ENCODE data around the gene SLAMF8.

SLAMF8 gene

DNA sequence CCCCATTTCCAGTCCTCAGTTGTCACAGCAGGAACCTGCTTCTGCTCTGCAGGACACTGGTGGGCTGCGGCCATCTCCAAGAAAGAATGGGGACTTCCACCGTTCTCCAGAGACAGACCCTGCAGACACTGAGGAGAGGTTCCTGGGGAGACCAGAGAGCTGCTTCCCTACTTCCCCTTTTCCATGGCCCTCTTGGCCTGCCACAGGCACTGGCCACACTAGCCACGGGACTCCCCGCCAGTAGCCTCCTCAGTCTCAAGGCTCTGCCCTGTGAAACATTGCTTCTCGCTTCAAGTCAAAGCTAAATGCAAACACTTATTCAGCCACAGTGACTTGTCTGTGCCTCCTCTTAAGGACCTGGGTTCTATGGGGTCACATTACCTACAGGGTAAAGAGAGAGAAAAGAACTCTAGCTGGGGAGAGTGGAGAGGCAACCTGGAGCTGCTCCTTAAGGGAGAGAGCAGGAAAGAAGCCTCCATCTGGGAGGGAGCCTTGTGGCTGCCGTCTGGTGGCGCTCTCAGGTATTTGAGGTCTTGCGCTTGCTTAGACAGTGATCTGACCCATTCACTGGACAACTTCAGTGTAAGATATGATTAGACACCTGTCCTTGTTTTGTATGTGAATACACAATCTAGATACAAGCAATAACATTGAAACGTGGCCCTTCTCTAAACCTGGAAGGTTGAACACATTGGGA is 5.4 kb upstream of the SLAMF8 start:
- no peak for DNase-seq

DNA sequence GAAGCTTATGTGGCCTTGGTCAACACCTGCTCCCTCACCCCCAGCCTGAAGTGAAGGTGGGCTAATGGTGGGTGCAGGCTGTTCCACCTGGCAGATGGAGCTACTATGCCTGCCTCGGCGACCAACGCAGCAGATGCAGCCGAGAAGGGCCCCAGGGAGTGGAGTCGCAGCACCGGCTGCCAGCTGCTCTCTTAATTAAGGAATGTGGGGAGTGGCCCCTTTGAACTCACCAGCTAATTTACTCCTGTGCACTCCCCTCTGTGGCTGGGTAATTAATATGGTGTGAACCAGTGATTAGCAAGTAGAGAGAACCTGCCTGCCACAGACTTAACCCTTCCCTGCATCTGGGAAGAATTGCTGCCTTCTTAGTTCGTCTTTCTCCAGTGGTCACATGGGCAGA is 3.3 kb upstream of the SLAMF8 start:
- DNase-seq = no peak

DNA sequence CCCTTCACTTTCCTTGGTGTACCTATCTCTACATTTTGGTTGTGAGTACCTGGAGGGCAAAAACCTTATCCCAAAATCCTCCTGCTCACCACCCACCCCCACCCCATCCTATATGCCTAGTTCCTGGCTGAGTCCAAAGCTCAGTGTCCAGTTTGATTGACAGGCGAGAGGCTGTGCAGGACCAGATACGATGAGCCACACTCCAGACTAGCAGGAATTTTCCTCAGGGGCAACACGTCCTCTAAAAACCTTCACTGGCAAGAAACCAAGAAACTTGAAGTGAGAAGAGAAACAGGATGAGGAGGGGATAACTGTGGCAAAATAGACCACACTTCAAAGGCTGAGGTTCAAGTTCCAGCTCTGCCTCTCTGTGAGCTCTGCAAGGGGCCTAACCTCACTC is 1.1 kb upstream of the SLAMF8 start:
- no peak for DNase-seq

DNA sequence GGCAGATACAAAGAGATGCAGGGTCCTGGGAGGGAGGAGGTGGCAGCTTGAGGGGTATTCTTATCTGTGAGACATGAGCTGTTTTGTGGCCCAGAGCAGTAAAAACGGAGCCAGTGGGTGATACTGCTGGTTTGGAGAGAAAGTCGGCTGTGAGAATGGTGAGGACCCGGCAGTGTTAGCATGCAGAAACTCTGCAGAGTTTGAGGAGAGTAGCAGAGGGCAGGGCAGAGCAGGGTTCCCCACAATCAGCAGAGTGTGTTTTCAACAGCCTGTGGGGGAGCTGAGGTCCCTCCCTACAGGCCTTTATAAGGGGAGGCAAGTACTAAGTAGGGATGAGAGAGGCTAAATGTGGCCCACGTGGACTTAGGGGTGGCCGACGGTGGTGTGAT is 423 bp downstream of the SLAMF8 start:
- no peak for DNase-seq

DNA sequence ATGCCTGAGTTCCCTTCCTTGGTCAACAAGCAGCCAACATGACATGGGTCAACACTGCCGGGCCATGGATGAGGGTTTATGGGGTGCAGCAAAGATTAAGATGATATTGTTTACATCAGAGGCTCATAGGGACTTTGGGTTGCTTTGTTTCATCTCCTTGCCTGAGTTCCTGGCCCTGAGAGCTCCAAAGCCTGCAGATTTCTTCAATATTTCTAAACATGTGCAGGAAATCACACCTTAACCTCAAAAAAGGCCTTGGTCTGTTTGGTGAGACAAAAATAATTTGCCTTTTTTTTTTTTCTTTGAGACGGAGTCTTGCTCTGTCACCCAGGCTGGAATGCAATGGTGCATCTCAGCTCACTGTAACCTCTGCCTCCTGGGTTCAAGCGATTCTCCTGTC is 876 bp downstream of the SLAMF8 start:
- no peak for DNase-seq

DNA sequence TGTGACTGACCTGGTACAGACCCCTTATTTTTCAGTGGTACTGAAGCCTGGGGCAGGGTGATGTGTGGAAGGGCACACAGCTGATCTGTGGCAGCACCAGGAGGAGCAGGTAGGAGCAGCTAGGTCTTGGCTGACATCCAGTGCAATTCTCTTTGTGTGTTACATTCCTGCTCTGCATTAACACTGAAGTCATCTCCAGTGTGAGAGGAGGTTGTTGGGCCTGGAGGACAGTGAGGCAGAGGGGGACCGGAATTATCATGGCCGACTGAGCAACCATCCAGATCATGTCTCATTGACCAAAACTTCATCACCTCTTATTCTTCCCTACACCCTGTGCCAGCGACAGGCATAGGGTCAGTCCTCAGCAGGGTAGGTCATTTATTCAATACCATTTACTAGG is 1.5 kb downstream of the SLAMF8 start:
- no peak for DNase-seq

DNA sequence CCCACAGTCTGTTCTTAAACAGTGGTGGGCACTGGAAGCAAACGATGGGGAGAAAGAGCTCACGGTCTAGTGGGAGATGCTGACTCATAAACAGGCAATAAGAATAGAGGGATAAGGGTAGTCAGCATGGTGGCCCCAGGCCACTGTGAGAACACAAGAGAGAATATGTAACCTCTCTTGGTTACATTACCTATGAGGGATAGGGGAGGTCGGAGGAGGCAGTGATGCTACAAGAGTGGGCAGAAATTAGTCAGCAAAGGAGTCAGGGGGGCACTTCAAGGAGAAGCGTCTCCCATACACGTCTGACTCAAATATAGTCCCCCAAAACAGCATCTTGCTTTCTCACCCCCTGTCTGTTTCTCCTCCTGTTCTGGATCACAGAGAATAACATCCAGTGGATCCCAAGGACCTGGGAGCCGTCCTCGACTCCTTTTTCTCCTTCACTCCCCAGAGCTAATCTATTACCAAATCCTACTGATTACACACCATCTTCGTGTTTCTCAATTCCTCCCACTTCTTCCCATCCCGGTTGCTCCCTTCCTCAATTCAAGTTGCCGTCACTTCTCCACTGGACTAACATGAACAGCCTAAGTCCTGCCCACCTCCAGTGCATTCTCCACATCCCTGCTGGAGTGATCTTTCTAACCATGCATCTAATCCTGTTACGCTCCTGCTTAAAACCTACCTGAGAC is 2.1 kb downstream of the SLAMF8 start:
- DNase-seq = no peak

DNA sequence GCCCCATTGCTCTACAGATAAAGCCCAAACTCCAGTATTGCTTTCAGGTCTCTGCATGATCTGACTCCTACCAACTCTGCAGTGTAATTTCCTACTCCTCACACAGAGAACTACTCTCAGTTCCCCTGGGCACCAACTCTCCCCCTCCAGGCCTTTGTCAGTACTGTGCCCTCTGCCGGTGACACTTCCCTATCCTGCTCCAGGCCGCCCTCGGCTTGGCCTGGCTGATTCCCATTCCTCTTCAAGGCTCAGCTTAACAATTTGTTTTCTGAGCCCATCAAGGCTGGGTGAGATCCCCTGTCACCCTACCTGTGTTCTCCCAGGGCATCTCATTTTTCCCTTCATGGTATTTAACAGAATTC is 2.6 kb downstream of the SLAMF8 start:
- no peak for DNase-seq

DNA sequence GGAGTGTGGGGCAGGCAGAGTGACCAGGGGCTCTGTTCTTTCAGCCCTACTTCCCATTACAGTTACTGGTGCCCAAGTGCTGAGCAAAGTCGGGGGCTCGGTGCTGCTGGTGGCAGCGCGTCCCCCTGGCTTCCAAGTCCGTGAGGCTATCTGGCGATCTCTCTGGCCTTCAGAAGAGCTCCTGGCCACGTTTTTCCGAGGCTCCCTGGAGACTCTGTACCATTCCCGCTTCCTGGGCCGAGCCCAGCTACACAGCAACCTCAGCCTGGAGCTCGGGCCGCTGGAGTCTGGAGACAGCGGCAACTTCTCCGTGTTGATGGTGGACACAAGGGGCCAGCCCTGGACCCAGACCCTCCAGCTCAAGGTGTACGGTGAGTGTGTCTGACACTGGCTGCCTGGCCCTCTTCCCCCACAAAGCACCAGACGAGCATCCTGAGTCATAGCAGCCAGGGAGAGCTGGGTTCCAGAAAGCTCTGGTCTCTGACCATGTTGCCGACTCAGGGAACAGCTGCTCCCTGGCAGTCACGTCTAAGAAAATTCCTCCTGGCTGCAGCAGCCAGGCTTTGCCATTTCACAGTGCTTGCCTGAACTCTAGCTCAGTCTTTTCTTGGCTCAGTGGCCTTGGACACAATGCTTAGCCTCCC is 3.3 kb downstream of the SLAMF8 start:
- DNase-seq = no peak

DNA sequence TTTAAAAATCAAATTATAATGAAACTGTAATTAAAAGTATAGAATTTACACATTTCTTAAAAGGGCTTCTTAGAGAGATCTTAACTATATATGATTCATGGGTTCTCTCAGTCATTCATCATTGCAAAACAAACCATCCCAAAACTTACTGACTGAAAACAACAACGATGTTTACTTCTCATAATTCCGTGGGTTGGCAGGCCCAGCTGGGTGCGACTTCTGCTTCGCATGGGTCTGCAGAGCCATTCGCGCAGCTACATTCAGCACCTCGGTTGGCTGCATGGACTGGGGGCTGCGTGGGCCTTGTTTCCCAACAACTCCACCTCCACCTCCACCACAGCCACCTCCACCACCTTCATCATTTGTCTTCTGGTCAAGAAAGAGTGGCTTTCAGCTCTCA is 4.0 kb downstream of the SLAMF8 start:
- DNase-seq = no peak

DNA sequence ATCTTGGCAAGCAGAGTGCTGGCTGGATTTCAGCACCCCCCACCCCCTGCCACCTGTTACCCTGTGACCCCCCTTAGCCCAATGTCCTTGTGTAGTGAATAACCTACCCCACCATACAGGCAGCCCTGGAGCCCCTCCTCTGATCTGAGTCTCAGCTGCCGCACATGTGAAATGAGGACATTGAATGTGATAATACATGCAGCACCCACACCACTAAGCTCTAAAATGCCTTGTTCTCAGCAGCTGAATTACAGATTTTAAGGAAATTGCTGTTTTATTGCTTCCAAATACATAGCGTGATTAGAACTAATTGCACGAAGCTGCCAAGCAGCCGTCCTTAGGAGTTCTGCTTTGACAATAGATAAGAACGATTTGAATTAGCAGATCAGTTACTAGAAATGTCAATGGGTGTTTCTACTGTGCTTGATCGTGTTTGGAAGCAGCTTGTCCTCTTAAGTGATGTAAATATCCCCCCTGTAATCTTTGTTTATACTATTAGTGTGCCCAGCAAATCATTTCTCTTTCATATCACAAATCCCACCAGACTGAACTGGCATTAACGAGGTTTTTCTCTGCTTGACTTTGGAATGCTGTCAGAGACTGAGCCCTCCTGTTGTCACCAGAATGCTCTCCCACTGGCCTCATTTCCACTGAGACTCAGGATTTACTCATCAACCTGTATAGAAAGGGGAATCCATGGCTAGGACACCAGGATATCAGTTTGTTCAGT is 4.9 kb downstream of the SLAMF8 start:
- no peak for DNase-seq

DNA sequence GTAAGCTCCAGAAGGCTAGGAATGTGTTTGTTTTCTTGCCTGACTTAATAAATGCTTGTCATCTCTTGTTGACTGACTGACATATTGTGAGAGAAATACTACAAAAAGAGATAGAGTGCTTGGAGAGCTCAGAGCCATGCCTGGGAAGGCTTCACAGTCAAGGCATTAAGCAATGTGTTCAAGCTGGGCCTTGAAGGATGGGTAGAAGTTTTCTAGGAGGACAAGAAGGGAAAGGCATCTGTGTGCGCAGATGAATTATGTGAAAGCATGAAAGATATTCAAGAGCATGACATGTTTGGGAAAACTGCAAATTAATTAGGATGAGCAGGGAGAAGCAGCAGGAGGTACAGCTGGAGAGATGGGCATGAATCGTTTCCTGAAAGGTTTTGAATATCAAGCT is 5.6 kb downstream of the SLAMF8 start:
- DNase-seq = no peak

DNA sequence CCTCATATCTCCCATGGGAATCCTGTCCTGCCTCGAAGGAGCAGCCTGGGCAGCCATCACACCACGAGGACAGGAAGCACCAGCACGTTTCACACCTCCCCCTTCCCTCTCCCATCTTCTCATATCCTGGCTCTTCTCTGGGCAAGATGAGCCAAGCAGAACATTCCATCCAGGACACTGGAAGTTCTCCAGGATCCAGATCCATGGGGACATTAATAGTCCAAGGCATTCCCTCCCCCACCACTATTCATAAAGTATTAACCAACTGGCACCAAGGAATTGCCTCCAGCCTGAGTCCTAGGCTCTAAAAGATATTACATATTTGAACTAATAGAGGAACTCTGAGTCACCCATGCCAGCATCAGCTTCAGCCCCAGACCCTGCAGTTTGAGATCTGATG is 8.7 kb downstream of the SLAMF8 start:
- DNase-seq = no peak

DNA sequence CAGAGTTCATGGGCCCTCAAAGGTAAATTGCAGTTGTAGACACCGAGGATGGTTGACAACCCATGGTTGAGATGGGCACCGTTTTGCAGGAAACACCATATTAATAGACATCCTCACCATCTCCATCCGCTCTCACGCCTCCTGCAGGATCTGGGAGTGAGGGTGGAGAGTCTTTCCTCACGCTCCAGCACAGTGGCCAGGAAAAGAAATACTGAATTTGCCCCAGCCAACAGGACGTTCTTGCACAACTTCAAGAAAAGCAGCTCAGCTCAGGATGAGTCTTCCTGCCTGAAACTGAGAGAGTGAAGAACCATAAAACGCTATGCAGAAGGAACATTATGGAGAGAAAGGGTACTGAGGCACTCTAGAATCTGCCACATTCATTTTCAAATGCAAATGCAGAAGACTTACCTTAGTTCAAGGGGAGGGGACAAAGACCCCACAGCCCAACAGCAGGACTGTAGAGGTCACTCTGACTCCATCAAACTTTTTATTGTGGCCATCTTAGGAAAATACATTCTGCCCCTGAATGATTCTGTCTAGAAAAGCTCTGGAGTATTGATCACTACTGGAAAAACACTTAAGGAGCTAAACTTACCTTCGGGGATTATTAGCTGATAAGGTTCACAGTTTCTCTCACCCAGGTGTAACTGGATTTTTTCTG is 9.3 kb downstream of the SLAMF8 start:
- DNase-seq = no peak

DNA sequence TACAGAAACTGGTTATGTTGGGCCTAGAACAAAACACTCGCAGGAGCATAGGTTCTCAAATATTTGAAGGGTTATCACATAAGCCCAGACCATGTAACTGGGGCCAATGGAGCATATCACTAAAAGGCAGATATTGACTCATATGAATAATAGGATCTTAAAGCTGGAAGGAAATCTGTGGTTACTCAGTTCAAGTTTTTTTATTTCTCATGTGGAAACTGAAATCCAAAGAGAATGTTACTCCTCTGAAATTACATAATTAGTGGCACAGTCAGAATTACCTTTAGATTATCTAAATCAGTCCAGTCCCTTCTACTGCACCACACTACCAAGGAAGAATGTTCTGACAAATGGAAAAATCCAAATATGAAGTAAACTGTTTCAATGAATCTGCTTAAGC is 12.0 kb downstream of the SLAMF8 start:
- no peak for DNase-seq

DNA sequence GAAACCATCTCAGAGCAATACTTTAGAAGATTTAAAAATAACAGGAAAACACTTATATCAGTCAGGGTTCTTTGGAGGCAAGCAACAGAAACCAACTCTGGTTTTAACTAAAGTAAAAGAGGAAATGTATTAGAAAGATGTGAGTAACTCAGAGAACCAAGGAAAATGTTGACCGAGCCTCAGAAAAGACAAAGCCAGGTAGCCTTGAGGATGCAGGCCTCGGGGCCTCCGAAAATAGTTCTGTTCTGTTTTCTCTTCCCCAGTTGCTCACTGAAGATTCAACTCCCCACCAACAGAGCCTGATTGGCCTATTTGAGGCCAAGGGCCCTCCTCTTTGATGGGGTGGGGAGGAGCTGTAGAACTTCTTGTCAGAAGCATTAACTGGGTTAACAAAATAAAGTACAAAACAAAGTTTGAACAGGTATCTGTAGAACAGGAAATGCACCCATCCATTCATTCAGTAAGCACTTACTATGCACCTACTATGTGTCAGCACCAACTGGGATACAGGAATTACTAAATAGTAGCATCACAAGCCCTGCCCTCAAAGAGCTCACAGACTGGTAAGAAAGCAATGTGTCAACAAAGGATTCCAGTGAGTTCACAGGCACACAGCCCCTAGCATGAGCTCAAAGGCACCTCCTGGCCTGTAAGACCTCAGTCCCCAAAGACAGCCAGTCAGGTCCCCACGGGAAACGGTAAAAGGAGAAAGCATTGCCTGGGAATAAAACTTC is 12.6 kb downstream of the SLAMF8 start:
- DNase-seq = no peak

DNA sequence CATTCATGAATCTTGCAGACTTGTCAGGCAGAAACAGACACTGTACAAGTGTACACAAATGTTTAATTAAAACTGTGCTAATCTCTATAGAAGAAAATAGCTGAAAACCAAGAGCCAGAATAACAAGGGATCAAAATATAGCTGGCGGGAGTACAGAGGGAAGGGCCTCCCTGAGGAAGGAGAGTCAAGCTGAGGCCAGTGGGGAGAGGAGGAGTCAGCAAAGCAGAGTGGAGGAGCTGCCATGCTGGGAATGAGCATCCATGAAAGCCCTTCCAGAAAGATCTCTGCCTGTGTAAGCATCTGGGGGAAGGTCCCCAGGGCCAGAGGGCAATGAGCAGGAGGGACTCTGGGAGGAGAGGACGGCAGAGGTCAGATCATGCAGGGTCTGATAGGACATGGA is 15.1 kb downstream of the SLAMF8 start:
- no peak for DNase-seq

DNA sequence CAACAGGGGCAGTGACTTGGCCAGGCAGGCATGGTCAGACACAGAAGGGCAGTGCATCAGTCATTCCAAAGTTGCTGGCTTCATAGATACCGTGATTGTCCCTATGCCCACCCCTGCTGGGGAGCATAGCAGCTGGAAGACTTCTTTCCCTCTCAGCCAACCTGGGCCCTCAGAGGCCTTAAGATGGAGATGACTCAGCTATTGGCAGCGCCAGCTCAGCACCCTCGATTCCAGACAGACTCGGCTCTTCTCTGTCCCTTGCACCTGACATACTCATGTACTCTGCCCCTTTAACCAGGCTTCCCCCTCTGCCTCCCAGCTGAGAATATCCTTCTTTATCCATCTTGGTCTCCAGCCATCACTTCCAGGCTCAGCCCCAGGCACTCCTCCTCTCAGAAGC is 16.8 kb downstream of the SLAMF8 start:
- no peak for DNase-seq

DNA sequence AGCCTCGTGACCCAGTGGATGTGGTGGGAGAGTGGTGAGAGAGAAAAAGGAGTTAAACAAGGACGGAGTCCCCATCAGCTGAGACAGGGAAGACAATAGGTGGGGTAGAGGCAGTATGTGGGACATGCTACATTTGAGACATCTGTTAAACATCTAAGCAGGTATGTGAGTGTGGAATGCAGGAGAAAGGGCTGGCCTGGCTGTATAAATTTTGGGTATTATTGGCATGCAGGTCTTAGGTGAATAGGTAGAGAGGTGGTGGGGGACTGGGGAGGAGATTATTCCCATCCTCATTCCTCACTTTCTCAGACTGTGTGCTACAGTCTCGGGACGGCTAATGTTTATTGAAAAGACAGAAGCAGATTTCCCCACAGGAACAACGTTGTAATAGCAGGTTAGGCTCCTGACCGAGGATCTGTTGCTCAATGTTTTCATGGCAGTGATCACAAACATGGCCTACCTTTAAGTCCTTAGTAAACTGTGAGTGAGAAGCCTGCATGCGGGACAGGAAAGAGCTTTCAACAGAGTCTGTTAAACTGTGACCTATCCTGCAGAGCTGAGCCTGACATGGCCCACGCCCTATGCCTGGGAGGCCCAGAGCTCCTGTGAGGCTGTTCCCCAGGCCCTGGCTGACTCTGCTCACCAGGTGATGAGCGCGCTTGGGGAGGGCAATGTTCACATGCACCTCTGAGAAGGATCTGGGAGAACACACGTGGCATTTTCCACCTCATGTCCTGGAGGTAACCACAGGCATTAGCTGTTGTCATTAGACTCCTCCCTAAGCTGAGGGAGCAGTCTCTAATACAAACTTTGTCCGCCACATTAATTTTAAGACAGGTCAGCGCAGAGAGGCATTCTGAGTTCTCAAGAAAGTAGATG is 19.3 kb downstream of the SLAMF8 start:
- no peak for DNase-seq

DNA sequence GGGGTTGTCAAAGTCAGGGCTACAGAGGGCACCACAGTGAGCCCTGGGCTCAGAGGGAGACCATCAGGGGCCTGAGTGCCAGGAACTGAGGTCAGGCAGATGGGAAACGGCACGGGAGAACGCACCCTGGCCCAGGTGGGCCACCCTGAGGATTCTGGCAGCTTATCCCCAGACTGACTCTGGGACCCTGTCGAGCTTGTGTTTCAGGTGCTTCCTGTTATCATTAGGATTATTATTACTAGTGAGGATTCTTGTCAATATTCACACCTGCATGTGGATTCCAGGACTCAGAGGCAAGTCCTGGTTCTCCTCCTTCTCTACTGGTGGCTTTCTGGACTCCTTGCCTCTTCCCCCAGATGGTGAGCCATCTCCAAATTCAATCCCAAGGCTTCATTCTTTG is 20.6 kb downstream of the SLAMF8 start:
- DNase-seq = no peak

DNA sequence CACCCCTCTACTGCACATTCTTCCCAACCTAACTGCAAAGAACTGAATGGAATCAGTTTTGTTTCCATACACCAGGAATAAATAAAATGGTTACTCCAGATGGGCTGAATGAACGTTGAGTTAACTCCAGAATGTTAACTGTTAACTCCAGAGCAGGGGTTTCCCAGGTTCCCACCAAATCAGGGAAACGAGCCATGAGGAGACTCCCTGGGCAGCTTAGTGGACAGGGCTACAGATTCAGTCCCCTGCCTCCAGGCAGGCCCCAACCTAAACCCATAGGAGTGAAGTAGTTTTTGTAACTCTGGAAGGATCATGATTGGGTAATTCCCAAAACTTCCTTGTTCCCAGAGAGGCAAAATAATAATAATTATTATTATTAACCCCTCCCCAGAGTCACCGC is 21.7 kb downstream of the SLAMF8 start:
- no peak for DNase-seq
